H1 (cell line): Measurements from ENCODE around the gene JDP2.

Experiments used
- CEBPB ChIP-seq: IDR thresholded peaks from 2 replicates; pipeline ENCODE4 v1.6.1; 2012; ENCODE audit warnings: low read depth, low read length
- CTCF ChIP-seq, 3 experiments: IDR thresholded peaks; 1 replicate in 2 of 3; 2 replicates in 1 of 3; pipeline versions ENCODE4 v1.5.1 to v1.6.1; 2011; ENCODE audit warnings: low read length in 3 of 3, mild to moderate bottlenecking in 3 of 3, inconsistent platforms in 2 of 3, low read depth in 1 of 3, moderate library complexity in 1 of 3; ENCODE audit not compliant: insufficient read depth in 1 of 3; ENCODE audit errors: control extremely low read depth in 1 of 3
- EZH2 ChIP-seq: fragments of 200-600 bp; sonication (generic); IDR thresholded peaks from 2 replicates; pipeline ENCODE4 v1.7.1; 2012; ENCODE audit warnings: low read depth, mild to moderate bottlenecking, moderate library complexity, low read length, inconsistent platforms; ENCODE audit not compliant: severe bottlenecking
- MAX ChIP-seq: IDR thresholded peaks from 2 replicates; pipeline ENCODE4 v1.6.1; 2012; ENCODE audit warnings: inconsistent platforms
- POLR2A ChIP-seq, 2 experiments: IDR thresholded peaks; 1 replicate in 1 of 2; 2 replicates in 1 of 2; pipeline ENCODE4 v1.6.1; 2011; ENCODE audit warnings: low read depth in 2 of 2, low read length in 2 of 2, mild to moderate bottlenecking in 2 of 2; ENCODE audit errors: control extremely low read depth in 1 of 2
- POLR2AphosphoS5 ChIP-seq: IDR thresholded peaks from 2 replicates; pipeline ENCODE4 v1.6.1; 2011; ENCODE audit warnings: low read depth, low read length
- POU5F1 ChIP-seq: IDR thresholded peaks from 2 replicates; pipeline ENCODE4 v1.6.1; 2011; ENCODE audit warnings: low read depth, mild to moderate bottlenecking, low read length, moderate library complexity
- RAD21 ChIP-seq, 2 experiments: IDR thresholded peaks in 1 of 2; conservative IDR thresholded peaks in 1 of 2; 2 replicates each; pipeline ENCODE4 v1.6.1; 2011; ENCODE audit warnings: low read depth in 2 of 2, low read length in 2 of 2, improper control_type of control experiment in 1 of 2, inconsistent platforms in 1 of 2, mild to moderate bottlenecking in 1 of 2, moderate library complexity in 1 of 2
- TAF1 ChIP-seq: IDR thresholded peaks from 2 replicates; pipeline ENCODE4 v1.6.1; 2011; ENCODE audit warnings: mild to moderate bottlenecking, low read depth, low read length

- no peak for TF ChIP-seq CEBPB
- no peak for TF ChIP-seq CTCF (IDR thresholded peaks at IDR 0.05; ENCODE audit: control extremely low read depth in 1 of 3, insufficient read depth in 1 of 3, low read depth in 1 of 3, low read length in 3 of 3)
- no peak for TF ChIP-seq POU5F1
- no peak for TF ChIP-seq POLR2A (IDR thresholded peaks at IDR 0.05; ENCODE audit: control extremely low read depth in 1 of 2, low read depth in 2 of 2, low read length in 2 of 2)
- TF ChIP-seq POLR2AphosphoS5 = no peak
- no peak for TF ChIP-seq RAD21 (IDR thresholded peaks at IDR 0.05 in 1 of 2, conservative IDR thresholded peaks at IDR 0.05 in 1 of 2; ENCODE audit: low read depth in 2 of 2, low read length in 2 of 2)
- TF ChIP-seq EZH2 = no peak
- TF ChIP-seq TAF1 = no peak
- no peak for TF ChIP-seq MAX
These were observed 58.5 kb downstream of the JDP2 start for GRCh38 chr14:75486318-75486717.
